GM18867 (cell line): ENCODE results near the gene MOSMO.
"Not testable (repeated sequence)": the region's sequence is repeated elsewhere in the genome, so short reads cannot be mapped to it uniquely, and the experiment has no call there.

Source experiments
- ATAC-seq: cut with Tn5 transposase; IDR thresholded peaks from one replicate; pipeline ENCODE4 v1.9.1; 2021; ENCODE audit warnings: mild to moderate bottlenecking, moderate library complexity; ENCODE audit not compliant: unreplicated experiment

Gene MOSMO

DNA sequence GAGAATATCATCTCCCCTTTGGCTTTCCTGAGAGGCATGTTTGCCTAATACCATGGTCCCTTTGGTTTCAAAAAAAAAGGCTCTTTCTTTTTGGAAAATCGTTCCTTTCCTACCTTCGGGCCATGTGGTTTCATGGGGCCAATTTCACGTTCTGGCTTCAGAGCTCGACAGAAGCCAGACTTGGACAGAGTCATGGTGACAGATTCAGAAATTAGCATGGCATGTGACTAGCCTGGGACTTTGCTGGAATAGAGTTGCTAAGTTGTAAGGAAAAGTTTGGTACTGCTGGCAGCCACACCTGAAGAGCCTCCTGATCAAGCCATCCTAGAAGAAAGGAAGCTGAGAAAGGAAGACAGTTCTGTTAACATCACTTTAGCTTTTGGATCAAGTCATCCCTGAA is 82.0 kb downstream of the MOSMO start:
- ATAC-seq: no peak

- no peak for ATAC-seq
Observed at GRCh38 chr16:22091721-22092120, 83.8 kb downstream of the MOSMO start.

DNA sequence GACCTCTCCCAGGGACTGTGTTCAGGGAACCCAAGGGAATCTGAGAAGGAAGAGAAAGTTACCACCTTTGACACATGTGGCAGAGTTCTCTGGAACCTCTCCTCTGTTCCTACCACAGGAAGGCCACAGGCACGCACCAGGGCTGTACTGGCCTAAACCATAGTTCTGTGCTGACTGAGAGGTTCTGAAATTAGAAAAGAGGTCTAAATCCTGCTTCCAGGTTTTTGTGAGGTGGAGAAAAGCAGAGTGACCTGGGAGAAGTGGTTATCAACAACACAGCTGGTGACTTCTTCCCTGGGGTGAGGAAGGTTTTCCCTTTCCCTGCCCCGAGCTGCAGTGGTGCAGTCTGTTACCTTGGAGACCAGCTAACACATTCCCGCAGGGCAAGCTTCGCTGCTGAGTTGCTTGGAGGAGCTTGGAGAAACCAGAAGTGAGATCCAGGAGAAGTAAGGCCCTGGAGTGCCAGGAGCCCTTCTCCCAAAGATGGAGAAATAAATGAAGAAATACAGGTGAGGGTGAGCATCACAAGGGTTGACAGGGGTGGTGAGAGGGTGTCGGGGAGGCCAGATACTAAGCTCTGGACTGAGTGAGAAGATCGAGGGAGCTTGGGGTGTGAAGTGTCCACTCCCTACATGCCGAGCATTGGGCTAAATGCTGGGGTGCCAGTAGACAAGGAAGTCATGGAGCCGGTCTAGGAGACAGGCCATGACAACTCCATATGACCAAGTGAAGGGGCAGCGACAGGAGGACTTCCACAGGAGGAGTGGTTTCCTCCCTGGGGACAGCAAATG is 84.4 kb downstream of the MOSMO start, which contains the start of gene VWA3A:
Gene VWA3A, plus strand, starts transcription at position 399 of the 791 bp plus-strand sequence. Its CDS starts 97 bp downstream, at position 496.
- no peak for ATAC-seq

GRCh38 chr16:22093331-22093730 is 85.4 kb downstream of the MOSMO start:
- ATAC-seq: no peak

GRCh38 chr16:22093996-22094395 is 86.1 kb downstream of the MOSMO start:
- ATAC-seq: no peak

DNA sequence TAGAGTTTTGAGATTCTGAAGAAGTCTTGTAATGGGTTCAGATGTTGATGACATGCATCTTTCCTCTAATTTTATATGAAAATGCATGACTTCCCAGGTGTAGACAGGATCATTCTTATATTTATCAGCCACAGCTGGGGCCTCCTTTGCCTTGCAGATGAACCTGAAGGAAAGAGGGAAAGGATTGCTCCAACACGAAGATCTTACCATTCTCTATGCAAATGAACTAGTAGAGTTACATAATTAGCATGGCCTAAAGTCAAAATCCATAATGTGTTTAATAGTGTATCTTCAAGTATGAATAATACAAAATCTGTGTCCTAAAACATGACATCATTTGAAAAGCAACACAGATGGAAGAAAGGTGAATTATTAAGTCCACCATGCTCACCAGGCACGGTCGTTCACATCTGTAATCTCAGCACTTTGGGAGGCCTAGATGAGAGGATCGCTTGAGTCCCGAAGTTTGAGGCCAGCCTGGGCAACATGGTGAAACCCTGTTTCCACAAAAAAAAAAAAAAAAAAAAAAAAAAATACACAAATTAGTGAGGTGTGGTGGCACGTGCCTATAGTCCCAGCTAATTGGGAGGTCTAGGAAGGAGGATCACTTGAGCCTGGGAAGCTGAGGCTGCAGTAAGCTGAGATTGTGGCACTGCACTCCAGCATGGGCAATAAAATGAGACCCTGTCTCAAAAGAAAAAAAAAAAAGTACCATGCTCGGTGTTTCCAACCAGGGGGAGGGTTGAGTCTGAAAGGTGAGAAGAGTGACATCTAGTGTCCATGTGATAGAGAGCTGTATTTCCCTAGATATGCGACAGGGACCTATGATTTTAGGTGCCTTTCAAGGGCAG is 90.7 kb downstream of the MOSMO start:
- no peak for ATAC-seq

- no peak for ATAC-seq
Observed at GRCh38 chr16:22099256-22099975, 91.5 kb downstream of the MOSMO start.

DNA sequence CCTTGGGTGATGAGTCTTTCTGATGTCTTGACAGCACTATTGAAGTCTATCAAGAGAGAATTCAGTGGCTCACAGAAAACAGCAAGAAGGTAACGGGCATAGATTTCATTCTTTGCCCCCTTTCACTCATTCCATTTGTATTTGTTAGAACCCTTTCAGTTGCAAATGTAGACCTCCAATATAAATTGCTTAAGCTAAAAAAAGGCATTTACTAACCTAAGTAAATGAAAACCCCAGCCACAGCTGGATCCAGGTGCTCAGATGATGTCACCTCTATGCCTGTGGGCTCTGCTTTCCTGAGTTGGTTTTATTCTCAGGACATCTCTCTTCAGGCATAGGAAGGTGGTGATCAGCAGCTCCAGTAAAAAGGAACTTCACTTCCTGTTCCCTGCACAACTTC is 95.5 kb downstream of the MOSMO start:
- no peak for ATAC-seq

- ATAC-seq: no peak
Observed at GRCh38 chr16:22109258-22109898, 101.5 kb downstream of the MOSMO start.

GRCh38 chr16:22111629-22112028 is 103.7 kb downstream of the MOSMO start:
- not testable (repeated sequence) for ATAC-seq

DNA sequence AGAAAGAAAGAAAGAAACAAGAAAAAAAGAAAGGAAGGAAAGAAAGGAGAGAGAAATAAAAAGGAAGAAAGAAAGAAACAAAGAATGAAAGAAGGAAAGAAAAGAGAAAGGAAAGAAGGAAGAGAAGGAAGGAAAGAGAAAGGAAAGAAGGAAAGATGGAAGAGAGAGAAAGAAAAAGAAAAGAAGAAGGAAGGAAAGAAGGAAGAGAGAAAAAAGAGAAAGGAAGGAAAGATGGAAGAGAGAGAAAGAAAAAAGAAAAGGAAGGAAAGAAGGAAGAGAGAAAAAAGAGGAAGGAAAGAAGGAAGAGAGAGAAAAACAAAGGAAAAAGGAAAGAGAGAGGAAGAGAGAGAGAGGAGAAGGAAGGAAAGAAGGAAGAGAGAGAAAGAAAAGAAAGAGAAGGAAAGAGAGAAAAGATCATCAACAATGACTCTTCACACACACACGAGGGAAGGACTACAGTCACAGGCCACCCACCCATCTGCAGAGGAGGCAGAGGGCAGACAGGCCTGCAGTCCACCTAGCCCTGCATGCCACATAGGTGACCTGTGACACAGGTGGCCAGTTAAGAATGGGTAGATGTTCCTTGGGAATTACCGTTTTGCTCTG is 108.3 kb downstream of the MOSMO start:
- no peak for ATAC-seq

DNA sequence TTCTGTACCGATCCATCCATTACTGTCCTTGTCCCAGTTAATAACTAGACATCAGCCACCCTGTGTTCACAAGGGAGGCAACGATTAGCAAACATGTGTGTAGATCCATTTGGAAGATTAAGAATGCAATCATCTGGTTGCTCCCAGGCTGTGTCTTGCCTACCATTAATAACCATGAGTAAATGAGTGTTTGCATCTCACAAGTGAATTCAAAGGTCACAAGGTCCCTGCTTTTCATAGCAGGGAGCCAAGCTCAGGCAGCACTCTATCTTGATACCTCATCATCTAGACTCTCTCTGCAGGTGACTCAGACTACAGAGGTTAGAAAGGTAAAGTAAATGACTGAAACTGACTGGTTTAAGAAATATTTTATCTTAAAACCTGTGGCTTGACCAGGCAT is 109.7 kb downstream of the MOSMO start:
- no peak for ATAC-seq

- no peak for ATAC-seq
Observed at GRCh38 chr16:22120440-22120839, 112.5 kb downstream of the MOSMO start.

- no peak for ATAC-seq
Observed at GRCh38 chr16:22122239-22122638, 114.3 kb downstream of the MOSMO start.

GRCh38 chr16:22123146-22123545 is 115.2 kb downstream of the MOSMO start:
- ATAC-seq: no peak

GRCh38 chr16:22123759-22124490 is 116.0 kb downstream of the MOSMO start:
- no peak for ATAC-seq

- no peak for ATAC-seq
Observed at GRCh38 chr16:22124583-22125284, 116.8 kb downstream of the MOSMO start.

- ATAC-seq: no peak
Observed at GRCh38 chr16:22126037-22126558, 118.2 kb downstream of the MOSMO start.

GRCh38 chr16:22128537-22128936 is 120.6 kb downstream of the MOSMO start:
- not testable (repeated sequence) for ATAC-seq
